Thyroid gland (tissue), 4 donors: ENCODE data around the gene UGT3A1.

Source experiments
- POLR2A ChIP-seq, 2 donors: fragments of 450-650 bp; IDR thresholded peaks; one replicate each; pipeline ENCODE4 v1.6.1; 2017; ENCODE audit warnings: antibody characterized with exemption in 2 of 2, mild to moderate bottlenecking in 2 of 2, moderate library complexity in 1 of 2
- TF ChIP-seq, protein P1 (sequence below), 6 experiments: fragments of 200-600 bp in 3 of 6; fragments of 450-650 bp in 3 of 6; sonication (generic) in 3 of 6; IDR thresholded peaks; one replicate each; pipeline ENCODE4 v1.5.1; 2016 to 2019; ENCODE audit warnings: antibody characterized with exemption in 6 of 6, mild to moderate bottlenecking in 2 of 6, inconsistent platforms in 1 of 6, moderate library complexity in 1 of 6

DNA sequence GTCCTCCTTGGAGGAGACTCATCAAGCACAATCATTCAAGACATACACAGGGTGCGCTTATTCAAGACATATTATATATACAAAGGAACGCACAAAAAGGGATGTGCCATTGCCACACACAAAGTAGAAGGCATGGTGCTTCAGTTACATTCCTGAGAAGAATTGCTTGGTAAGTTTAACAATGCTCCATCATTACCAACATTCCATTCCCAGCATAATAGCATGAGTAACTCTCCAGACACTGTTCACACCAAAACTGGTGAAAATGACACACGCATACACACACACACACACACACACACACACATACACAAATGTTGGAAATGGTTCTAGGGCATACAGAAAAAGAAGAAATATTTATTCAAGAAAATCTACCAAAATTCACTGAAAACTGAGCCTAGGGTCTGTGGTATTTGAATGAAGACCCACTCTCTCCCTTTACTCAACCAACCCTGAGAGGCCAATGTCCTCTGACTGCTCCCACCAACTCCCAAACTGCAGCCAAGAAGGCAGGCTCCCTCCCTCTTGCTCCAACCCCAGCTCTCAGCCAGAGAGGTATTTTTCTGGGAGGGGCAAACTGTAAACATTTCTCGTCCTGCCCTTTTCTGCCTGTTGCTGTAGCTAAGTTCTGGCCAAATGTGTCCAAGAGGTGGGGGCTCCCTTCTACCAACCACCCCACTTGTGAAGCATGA is 19.9 kb downstream of the UGT3A1 start:
- no peak for TF ChIP-seq POLR2A (IDR thresholded peaks at IDR 0.05)
- TF ChIP-seq, protein P1, sequence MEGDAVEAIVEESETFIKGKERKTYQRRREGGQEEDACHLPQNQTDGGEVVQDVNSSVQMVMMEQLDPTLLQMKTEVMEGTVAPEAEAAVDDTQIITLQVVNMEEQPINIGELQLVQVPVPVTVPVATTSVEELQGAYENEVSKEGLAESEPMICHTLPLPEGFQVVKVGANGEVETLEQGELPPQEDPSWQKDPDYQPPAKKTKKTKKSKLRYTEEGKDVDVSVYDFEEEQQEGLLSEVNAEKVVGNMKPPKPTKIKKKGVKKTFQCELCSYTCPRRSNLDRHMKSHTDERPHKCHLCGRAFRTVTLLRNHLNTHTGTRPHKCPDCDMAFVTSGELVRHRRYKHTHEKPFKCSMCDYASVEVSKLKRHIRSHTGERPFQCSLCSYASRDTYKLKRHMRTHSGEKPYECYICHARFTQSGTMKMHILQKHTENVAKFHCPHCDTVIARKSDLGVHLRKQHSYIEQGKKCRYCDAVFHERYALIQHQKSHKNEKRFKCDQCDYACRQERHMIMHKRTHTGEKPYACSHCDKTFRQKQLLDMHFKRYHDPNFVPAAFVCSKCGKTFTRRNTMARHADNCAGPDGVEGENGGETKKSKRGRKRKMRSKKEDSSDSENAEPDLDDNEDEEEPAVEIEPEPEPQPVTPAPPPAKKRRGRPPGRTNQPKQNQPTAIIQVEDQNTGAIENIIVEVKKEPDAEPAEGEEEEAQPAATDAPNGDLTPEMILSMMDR (IDR thresholded peaks at IDR 0.05) = no peak
